Measurements from ENCODE around the gene SMPD2.
A peak's percentile ranks its signal among the peaks of the same experiment; 100 is the strongest.

The SMPD2 gene

GRCh38 chr6:109440331-109441068, at the start of gene SMPD2, which contains the start of gene PPIL6:
Gene SMPD2 (plus strand): TSS chr6:109440724. CDS start chr6:109441122, 398 bp downstream.
Gene PPIL6 (minus strand): TSS chr6:109440628. CDS start chr6:109440590, 38 bp downstream.
- DNase-seq = peak; percentile 52 to 86

DNA sequence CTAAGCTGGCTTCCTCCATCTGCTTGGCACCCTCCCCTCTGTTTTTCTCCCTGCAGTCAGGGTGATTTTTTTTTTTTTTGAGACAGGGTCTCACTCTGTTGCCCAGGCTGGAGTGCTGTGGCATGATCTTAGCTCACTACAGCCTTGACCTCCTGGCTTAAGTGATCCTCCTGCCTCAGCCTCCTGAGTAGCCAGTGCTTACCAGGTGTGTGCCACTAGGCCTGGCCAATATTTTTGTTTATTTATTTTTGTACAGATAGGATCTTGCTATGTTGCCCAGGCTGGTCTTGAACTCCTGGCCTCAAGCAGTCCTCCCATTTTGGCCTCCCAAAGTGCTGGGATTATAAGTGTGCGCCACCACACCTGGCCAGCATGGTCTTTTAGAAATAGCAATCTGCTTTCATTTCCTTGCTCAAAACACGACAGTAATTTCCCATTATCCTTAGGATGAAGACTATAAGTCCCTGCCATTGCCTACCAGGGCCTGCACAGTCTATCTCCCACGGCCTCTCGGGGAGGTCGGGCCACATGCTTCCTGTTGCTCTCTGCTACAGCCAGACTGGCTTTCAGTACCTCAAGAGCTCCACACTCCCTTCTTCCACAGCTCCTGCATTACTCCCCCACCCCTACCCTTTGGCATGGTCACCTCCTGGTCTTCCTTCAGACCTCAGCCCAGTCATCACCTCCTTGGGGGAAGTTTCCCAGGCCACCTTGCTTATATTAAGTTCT, 47.2 kb upstream of the SMPD2 start:
- no peak for DNase-seq

- no peak for DNase-seq
These were observed 46.6 kb upstream of the SMPD2 start for GRCh38 chr6:109393886-109394281.

DNA sequence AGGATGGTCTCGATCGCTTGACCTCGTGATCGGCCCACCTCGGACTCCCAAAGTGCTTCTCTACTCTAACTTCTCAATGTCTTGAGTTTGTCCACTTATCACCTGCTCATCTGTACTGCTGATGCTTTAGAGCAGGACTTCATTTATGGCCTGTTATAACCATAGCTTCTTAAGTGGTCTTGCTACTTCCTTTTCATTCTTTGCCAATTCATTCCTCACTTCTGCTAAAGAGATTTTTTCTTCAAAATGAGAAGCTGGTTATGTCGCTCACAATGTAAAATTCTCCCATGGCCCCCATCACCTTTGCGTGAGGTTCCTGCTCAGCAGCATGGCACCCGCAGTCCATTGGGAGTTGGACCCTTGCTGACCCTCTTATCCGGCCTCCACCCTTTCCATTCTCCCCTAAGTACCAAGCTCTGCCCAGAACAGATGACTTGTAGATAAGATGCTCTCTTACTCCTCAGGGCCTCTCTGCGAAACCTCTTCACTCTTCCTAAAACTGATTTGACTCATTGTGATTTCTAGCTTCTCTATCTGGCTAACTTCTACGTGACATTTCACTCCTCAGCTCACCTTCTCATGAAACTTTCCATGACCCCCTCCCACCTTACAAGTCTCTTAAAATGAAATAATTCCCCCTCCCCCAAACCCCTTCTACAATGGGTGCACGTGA, 44.3 kb upstream of the SMPD2 start:
- no peak for DNase-seq

- DNase-seq = no peak
These were observed 43.5 kb upstream of the SMPD2 start for GRCh38 chr6:109397020-109397419.

GRCh38 chr6:109406196-109406595, 34.3 kb upstream of the SMPD2 start:
- DNase-seq = no peak

DNA sequence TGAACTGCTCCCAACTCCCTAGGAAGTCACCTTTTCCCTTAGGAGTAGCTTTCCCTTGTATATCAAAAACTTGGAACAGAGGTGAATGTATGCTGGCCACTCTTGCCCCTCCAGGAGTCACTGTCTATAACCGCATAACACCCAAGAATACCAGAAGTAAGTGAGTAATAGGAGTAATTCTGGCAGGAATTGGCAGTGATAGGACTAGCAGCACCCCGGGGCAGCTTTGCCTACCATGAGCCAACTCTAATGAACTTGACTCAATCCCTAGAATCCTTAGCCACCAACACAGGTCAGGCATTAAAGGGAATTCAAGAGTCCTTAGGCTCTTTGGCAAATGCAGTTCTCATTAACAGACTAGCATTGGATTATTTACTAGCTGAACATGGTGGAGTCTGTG, 29.5 kb upstream of the SMPD2 start:
- no peak for DNase-seq

DNA sequence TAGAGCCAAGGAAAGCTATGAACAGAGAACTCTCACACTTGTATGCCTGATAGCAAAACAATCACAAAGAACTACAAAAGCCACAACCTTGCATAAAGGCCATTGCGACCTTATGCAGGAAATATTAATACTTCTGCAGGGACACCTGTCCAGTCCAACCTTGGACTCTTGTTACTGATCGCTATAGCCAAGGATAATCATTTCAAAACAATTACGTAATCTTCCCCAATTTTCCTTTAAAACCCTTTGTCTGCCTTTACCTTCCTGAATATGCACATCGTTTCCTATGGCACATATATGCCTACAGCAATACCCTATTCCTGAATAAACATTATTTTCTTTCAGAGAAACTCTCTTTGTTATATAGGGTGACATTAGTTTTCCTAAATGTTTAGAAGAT, 22.9 kb upstream of the SMPD2 start:
- DNase-seq = no peak

DNA sequence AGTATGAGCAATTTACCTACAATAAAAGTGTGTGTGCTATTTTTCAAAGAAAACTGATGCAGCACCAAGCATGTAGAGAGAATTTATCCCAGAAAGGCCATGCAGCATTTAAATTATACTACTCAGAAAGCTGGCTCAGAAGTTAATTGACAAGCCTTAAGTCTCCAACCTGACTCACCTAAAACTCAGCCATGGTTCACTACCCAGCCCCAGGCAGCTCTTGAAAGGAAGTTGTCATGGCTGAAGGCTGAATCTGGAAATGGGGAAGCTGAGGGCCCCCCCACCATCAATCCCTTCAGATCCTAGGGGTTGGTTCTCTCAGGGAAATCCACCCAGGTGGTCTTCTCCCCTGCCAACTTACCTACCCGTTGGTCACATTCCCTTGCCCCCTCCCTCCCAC, 19.8 kb upstream of the SMPD2 start:
- DNase-seq = no peak

DNA sequence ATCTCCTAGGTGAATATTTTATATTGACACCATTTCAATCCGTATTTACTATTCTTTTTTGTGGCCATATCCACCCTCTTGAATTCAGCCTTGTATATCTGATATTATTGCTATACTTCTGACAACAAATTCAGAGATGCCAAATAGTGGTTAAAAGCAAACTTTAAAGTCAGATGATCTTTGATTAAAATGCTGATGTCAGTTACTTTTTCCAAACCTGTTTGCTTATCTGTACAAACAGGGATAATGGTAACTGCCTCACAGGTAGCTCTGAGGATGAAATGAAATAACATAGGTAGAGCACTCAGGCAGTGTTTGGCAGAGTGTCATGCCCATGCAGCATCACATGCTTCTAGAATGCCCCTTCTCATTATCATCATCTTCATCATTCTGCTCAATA, 19.3 kb upstream of the SMPD2 start:
- DNase-seq = no peak

DNA sequence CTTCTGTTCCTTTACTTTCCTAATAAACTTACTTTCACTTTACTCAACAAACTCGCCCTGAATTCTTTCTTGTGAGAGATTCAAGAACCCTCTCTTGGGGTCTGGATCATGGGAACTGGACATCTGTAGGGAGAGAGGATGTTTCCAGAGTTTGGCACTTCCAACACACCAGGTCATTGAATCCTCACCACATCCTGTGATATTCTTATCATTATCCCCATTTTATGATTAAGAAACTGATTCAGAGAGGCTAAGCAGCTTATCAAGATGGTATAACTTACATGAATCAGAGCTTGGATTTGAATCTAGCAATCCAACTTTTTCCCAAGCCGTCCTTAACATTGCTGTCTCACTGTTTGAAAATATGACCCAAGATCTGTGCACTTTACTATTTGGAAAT, 15.6 kb upstream of the SMPD2 start:
- no peak for DNase-seq

- peak in 1 of 2 experiments; percentile 33 for DNase-seq
These were observed 11.5 kb upstream of the SMPD2 start for GRCh38 chr6:109428889-109429477.

- no peak for DNase-seq
These were observed 11.0 kb upstream of the SMPD2 start for GRCh38 chr6:109429496-109429895.

DNA sequence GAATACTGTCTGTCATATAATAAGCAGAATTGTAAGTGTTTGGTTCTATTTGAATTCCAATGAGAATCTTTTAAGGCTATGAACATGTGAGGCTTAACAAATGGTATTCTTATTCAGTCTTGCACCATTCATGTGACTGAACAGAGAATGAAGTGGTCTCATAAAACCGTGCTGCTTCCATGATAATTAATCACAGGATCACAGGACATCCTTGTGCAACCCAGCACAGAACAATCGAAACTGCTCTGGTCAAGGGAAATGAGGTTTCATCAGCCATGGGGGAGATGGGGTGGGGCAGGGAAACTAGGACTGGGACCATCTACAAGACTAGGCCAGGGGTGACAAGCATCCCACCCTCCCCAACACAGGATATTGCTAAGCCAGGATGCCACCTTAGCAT, 6.1 kb upstream of the SMPD2 start:
- DNase-seq = no peak

GRCh38 chr6:109436041-109436440, 4.5 kb upstream of the SMPD2 start:
- DNase-seq = no peak

DNA sequence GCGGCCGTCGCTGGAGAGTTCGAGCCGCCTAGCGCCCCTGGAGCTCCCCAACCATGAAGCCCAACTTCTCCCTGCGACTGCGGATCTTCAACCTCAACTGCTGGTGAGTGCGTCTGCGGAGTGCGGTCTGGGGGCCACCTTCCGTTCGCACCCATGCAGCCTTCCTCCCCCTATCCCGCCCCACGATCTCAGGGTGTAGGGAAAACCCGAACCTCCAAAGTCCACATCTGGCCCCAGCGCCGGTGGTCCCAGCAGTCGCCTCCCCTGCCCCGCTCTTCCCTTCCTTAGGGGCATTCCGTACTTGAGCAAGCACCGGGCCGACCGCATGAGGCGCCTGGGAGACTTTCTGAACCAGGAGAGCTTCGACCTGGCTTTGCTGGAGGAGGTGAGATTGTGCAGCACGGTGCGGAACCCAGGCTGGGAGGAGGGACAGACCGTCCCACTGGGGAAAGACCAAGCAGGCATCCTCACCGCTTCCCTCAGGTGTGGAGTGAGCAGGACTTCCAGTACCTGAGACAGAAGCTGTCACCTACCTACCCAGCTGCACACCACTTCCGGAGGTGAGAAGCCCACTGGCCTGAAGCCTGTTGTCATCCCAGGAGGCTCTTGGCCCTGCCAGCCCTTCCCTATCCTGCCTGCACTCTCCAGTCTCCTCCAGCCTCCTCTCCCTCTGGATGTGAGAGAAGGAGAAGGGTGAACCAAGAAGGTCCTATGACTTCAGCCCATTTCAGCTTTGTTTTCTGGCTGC, 719 bp downstream of the SMPD2 start:
- DNase-seq = no peak

- DNase-seq = no peak
These were observed 1.9 kb downstream of the SMPD2 start for GRCh38 chr6:109442393-109442924.

- no peak for DNase-seq
These were observed 3.0 kb downstream of the SMPD2 start for GRCh38 chr6:109443425-109443950.

DNA sequence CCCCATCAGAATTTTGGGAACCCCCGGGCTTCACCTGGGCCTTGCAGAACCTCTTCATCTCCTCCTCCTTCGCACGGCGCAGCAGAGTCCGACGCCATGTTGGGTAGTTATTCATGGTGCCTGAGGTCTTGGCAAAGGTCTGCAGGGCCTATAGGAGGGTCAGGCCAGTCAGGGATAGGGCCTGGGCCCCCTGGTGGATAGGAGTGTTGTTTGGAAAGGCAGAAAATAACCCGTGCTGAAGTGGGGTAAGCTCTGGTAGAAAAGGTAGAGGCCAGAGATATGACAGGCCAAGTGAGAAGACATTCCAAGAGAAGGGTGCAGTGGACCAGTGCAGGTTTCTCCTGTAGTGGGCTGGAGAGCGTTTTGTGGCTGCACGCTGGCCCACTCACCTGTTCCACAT, 4.9 kb downstream of the SMPD2 start:
- DNase-seq = no peak

DNA sequence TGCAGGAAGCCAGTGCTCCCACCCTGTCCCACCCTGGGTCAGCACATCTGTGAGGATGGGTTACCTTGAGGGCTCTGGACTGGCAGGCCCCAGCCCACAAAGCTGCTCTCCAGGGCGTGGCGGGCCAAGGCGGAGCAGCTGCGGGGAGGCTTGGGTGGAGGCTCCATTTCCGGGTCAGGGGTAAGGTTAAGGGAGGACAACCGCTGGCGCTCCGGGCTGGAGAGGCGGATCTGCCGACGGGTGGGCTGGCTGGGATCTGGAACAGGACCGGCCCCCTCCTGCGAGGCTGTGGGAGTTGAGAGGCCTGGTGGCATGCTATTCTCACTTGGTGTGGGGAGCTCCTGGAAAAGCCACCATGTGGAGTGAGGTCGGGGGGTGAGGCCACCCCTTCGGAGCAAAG, 5.5 kb downstream of the SMPD2 start:
- no peak for DNase-seq

GRCh38 chr6:109446541-109446940, 6.0 kb downstream of the SMPD2 start:
- no peak for DNase-seq

DNA sequence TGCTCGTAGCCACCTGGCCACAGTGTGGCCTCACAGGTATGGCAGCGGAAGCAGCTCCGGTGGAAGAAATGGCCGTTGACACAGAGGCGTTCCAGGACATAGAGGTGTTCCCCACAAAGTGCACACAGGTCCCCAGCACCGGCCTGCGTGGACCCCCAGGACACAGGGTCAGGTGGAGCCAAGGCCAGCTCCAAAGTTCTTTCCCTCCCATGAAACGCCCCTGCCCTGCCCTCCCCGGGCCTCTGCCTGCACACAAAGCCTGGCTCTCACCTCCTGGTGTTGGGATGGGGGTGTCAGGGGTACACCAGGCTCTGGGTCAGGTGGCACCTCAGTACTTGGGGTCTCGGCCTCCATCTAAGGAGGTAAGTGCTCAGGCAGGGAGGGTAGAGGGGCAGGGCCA, 6.6 kb downstream of the SMPD2 start:
- DNase-seq = no peak
